NCI-H446 treated with DMSO at 0.1 percent for 48 hours (cell line): ENCODE results near the gene XAF1.
"Not testable (repeated sequence)": the region's sequence is repeated elsewhere in the genome, so short reads cannot be mapped to it uniquely, and the experiment has no call there.

ENCODE experiments used
- DNase-seq: peaks from one replicate; lab custom pipeline; 2025; lab: John Stamatoyannopoulos, UW

XAF1 gene

GRCh38 chr17:6755731-6756184, at the start of gene XAF1:
TSS of gene XAF1 (plus strand) at chr17:6756046. CDS start at chr17:6756079, 33 bp downstream.
- DNase-seq: no peak

GRCh38 chr17:6706499-6706898, 49.3 kb upstream of the XAF1 start:
- DNase-seq: no peak

- no peak for DNase-seq
Observed at GRCh38 chr17:6706996-6707395, 48.9 kb upstream of the XAF1 start.

GRCh38 chr17:6708357-6708961, 47.4 kb upstream of the XAF1 start:
- no peak for DNase-seq

GRCh38 chr17:6710317-6710716, 45.5 kb upstream of the XAF1 start:
- DNase-seq: no peak

GRCh38 chr17:6711081-6711674, 44.7 kb upstream of the XAF1 start:
- DNase-seq: no peak

GRCh38 chr17:6711681-6712057, 44.2 kb upstream of the XAF1 start:
- no peak for DNase-seq

GRCh38 chr17:6712058-6712853, 43.6 kb upstream of the XAF1 start:
- DNase-seq: no peak

GRCh38 chr17:6712854-6713129, 43.1 kb upstream of the XAF1 start:
- DNase-seq: no peak

- no peak for DNase-seq
Observed at GRCh38 chr17:6713130-6713917, 42.5 kb upstream of the XAF1 start, which contains the start of gene SLC13A5. TSS of gene SLC13A5 (minus strand) at chr17:6713369. CDS start at chr17:6713333, 36 bp downstream.

- DNase-seq: no peak
Observed at GRCh38 chr17:6713918-6714271, 42.0 kb upstream of the XAF1 start.

- DNase-seq: no peak
Observed at GRCh38 chr17:6714315-6714874, 41.5 kb upstream of the XAF1 start.

GRCh38 chr17:6716736-6717135, 39.1 kb upstream of the XAF1 start:
- DNase-seq: no peak

- DNase-seq: no peak
Observed at GRCh38 chr17:6721744-6722143, 34.1 kb upstream of the XAF1 start.

GRCh38 chr17:6724009-6724408, 31.8 kb upstream of the XAF1 start:
- DNase-seq: no peak

- DNase-seq: no peak
Observed at GRCh38 chr17:6729531-6729930, 26.3 kb upstream of the XAF1 start.

GRCh38 chr17:6746665-6747064, 9.2 kb upstream of the XAF1 start:
- DNase-seq: not testable (repeated sequence)

- no peak for DNase-seq
Observed at GRCh38 chr17:6748617-6749016, 7.2 kb upstream of the XAF1 start.

- DNase-seq: no peak
Observed at GRCh38 chr17:6749519-6749918, 6.3 kb upstream of the XAF1 start.

GRCh38 chr17:6752068-6752909, 3.6 kb upstream of the XAF1 start:
- DNase-seq: no peak

- no peak for DNase-seq
Observed at GRCh38 chr17:6753006-6753445, 2.8 kb upstream of the XAF1 start.
